K562 (cell line): ENCODE measurements around the gene SYT1. TPM values are rescaled to one million over a fixed set of nuclear protein-coding genes. Genes with fewer than 3 reads are reported as not detected.

Experiments used
- ATAC-seq: fragments of 200-7000 bp; cut with Tn5 transposase; 3 replicates; pipeline ENCODE4 v1.9.1; 2020; ENCODE audit warnings: moderate library complexity
- BruUV-seq: library from RNA; stranded (reverse); fragments of 400-500 nt; replicated peaks from 2 replicates; lab custom pipeline; 2021; lab: Mats Ljungman, UMichigan
- CTCF ChIA-PET: fragments of 300-600 bp; formaldehyde crosslinking; extraction: SDS; loops from one replicate; lab custom pipeline; 2021; ENCODE audit warnings: low intra/inter-chr PET ratio; lab: Yijun Ruan, JAX
- POLR2A ChIA-PET: fragments of 300-600, 350-650 bp; sonication (Branson Sonifier 250); formaldehyde crosslinking; extraction: SDS; loops from one replicate; lab custom pipeline; 2021; ENCODE audit warnings: antibody characterized with exemption, inconsistent platforms; lab: Yijun Ruan, JAX
- DNase-seq, 4 experiments: peaks; one replicate each; pipeline versions ENCODE4 v3.0.0 to v3.0.0-alpha.2; 2011 to 2018; ENCODE audit warnings: low spot score in 3 of 4, mixed read lengths in 3 of 4; ENCODE audit errors: extremely low read depth in 1 of 4
- FAIRE-seq: peaks from 2 replicates; lab custom pipeline; 2011; peaks lifted over from hg19 to GRCh38; lab: Jason Lieb, UNC
- H2AFZ ChIP-seq: 2 replicates; pipeline ENCODE4 v1.6.0; 2011; ENCODE audit warnings: low read depth, low read length, control low read depth, inconsistent platforms
- H3K27ac ChIP-seq: fragments of 200-600 bp; 3 replicates; pipeline ENCODE4 v1.8.0; 2011; ENCODE audit warnings: low read depth, mild to moderate bottlenecking, control low read depth, inconsistent platforms, low read length, moderate library complexity, mixed read lengths; ENCODE audit errors: extremely low read depth
- H3K27me3 ChIP-seq, 2 experiments: fragments of 300-600 bp in 1 of 2; 2 replicates in 1 of 2; 3 replicates in 1 of 2; pipeline versions ENCODE4 v1.6.0 to v1.8.0; 2011; ENCODE audit warnings: inconsistent platforms in 2 of 2, low read length in 2 of 2, mild to moderate bottlenecking in 1 of 2, mixed read lengths in 1 of 2, moderate library complexity in 1 of 2; ENCODE audit not compliant: control insufficient read depth in 2 of 2, insufficient read depth in 2 of 2
- H3K36me3 ChIP-seq: fragments of 300-600 bp; 3 replicates; pipeline ENCODE4 v1.8.0; 2011; ENCODE audit warnings: mild to moderate bottlenecking, low read length, inconsistent platforms; ENCODE audit not compliant: control insufficient read depth, insufficient read depth
- H3K4me1 ChIP-seq, 2 experiments: fragments of 200-600 bp in 1 of 2; replicated peaks in 1 of 2; 2 replicates in 1 of 2; 3 replicates in 1 of 2; pipeline versions ENCODE4 v1.5.1 to v1.8.0; 2011; ENCODE audit warnings: inconsistent platforms in 2 of 2, low read length in 2 of 2, mild to moderate bottlenecking in 1 of 2, mixed read lengths in 1 of 2, moderate library complexity in 1 of 2; ENCODE audit not compliant: control insufficient read depth in 2 of 2, insufficient read depth in 2 of 2
- H3K4me2 ChIP-seq: 2 replicates; pipeline ENCODE4 v1.6.1; 2011; ENCODE audit warnings: low read length, control low read depth, inconsistent platforms, mixed read lengths; ENCODE audit not compliant: insufficient read depth
- H3K4me3 ChIP-seq: fragments of 200-600 bp; sonication (generic), shearing (Covaris generic); 2 replicates; pipeline ENCODE4 v1.5.1; 2016; ENCODE audit warnings: control low read depth, inconsistent platforms
- H3K79me2 ChIP-seq: fragments of 200-600 bp; 3 replicates; pipeline ENCODE4 v1.8.0; 2011; ENCODE audit warnings: low read length, inconsistent platforms; ENCODE audit not compliant: control insufficient read depth, insufficient read depth
- H3K9ac ChIP-seq, 2 experiments: 2 replicates each; pipeline versions ENCODE4 v1.6.0 to v1.6.1; 2011; ENCODE audit warnings: low read depth in 2 of 2, low read length in 2 of 2, control low read depth in 1 of 2, inconsistent platforms in 1 of 2, mild to moderate bottlenecking in 1 of 2, mixed read lengths in 1 of 2; ENCODE audit not compliant: insufficient read depth in 1 of 2
- H3K9me1 ChIP-seq: one replicate; pipeline ENCODE4 v1.6.0; 2011; ENCODE audit warnings: inconsistent platforms, mild to moderate bottlenecking, low read length, moderate library complexity; ENCODE audit not compliant: control insufficient read depth, insufficient read depth
- H3K9me3 ChIP-seq: replicated peaks from 2 replicates; pipeline ENCODE4 v1.5.1; 2011; ENCODE audit warnings: low read depth, low read length, inconsistent platforms; ENCODE audit not compliant: control insufficient read depth, insufficient read depth
- H4K20me1 ChIP-seq: replicated peaks from 2 replicates; pipeline ENCODE4 v1.6.1; 2011; ENCODE audit warnings: low read length, inconsistent platforms, mixed read lengths; ENCODE audit not compliant: control insufficient read depth, insufficient read depth
- DMBX1 ChIP-seq: fragments of 250-450 bp; sonication (Bioruptor Pico); IDR thresholded peaks from 2 replicates; pipeline ENCODE4 v1.8.0; 2022; ENCODE audit warnings: inconsistent platforms, mild to moderate bottlenecking, moderate library complexity, borderline replicate concordance
- EGR1 ChIP-seq: fragments of 450-650 bp; conservative IDR thresholded peaks from 2 replicates; pipeline ENCODE4 v1.6.1; 2017; ENCODE audit warnings: mild to moderate bottlenecking
- FOXJ2 ChIP-seq: fragments of 200-800 bp; sonication (Bioruptor generic); IDR thresholded peaks from 2 replicates; pipeline ENCODE4 v1.6.1; 2016; ENCODE audit warnings: missing genetic modification characterization, missing compliant biosample characterization
- HMG20B ChIP-seq: fragments of 250-450 bp; sonication (Bioruptor Pico); IDR thresholded peaks from 2 replicates; pipeline ENCODE4 v1.5.0; 2021; ENCODE audit warnings: mild to moderate bottlenecking
- HNRNPK ChIP-seq: fragments of 200-400 bp; formaldehyde crosslinking; IDR thresholded peaks from one replicate; pipeline ENCODE4 v1.6.1; 2018; ENCODE audit warnings: mild to moderate bottlenecking, low read depth, low read length; ENCODE audit not compliant: poor library complexity, severe bottlenecking
- HNRNPL ChIP-seq: fragments of 200-400 bp; formaldehyde crosslinking; IDR thresholded peaks from 2 replicates; pipeline ENCODE4 v1.6.1; 2017; ENCODE audit warnings: low read depth, mild to moderate bottlenecking, low read length
- MTA1 ChIP-seq: fragments of 450-650 bp; IDR thresholded peaks from 2 replicates; pipeline ENCODE4 v1.6.1; 2017; ENCODE audit warnings: borderline replicate concordance
- NONO ChIP-seq, 2 experiments: fragments of 200-400 bp in 1 of 2; fragments of 450-650 bp in 1 of 2; formaldehyde crosslinking in 1 of 2; IDR thresholded peaks; 2 replicates each; pipeline ENCODE4 v1.6.1; 2017; ENCODE audit warnings: low read depth in 2 of 2, mild to moderate bottlenecking in 2 of 2, moderate library complexity in 2 of 2, low read length in 1 of 2
- NR2C2 ChIP-seq, 2 experiments: fragments of 200-800 bp in 1 of 2; sonication (Bioruptor generic) in 1 of 2; sonication (generic) in 1 of 2; formaldehyde crosslinking in 1 of 2; IDR thresholded peaks; 2 replicates each; pipeline versions ENCODE4 v1.6.1 to v1.8.0; 2016 to 2022; ENCODE audit warnings: mild to moderate bottlenecking in 1 of 2, missing compliant biosample characterization in 1 of 2, missing genetic modification characterization in 1 of 2, missing genetic modification reagents in 1 of 2
- POLR2A ChIP-seq: fragments of 450-650 bp; conservative IDR thresholded peaks from 2 replicates; pipeline ENCODE4 v1.6.1; 2016
- SIN3B ChIP-seq: fragments of 450-650 bp; IDR thresholded peaks from 2 replicates; pipeline ENCODE4 v1.6.1; 2017; ENCODE audit warnings: low read depth, mild to moderate bottlenecking, moderate library complexity
- SLC30A9 ChIP-seq: fragments of 250-450 bp; sonication (Bioruptor Pico); IDR thresholded peaks from 2 replicates; pipeline ENCODE4 v1.8.0; 2022; ENCODE audit warnings: mild to moderate bottlenecking, moderate library complexity
- SMARCE1 ChIP-seq: fragments of 450-650 bp; IDR thresholded peaks from 2 replicates; pipeline ENCODE4 v1.7.1; 2016; ENCODE audit warnings: mild to moderate bottlenecking
- U2AF1 ChIP-seq: fragments of 200-400 bp; formaldehyde crosslinking; optimal IDR thresholded peaks from 2 replicates; pipeline ENCODE3; 2017; ENCODE audit warnings: mild to moderate bottlenecking, low read depth, low read length, moderate library complexity
- ZNF124 ChIP-seq: sonication (generic); formaldehyde crosslinking; IDR thresholded peaks from 2 replicates; pipeline ENCODE4 v1.8.1; 2022; ENCODE audit warnings: missing genetic modification reagents
- WGBS: fragments of 100-300 bp; shearing (Covaris generic); methylation state at CpG from one replicate; pipeline ENCODE4 v1.1.6; 2016; ENCODE audit warnings: low coverage, mixed read lengths; ENCODE audit not compliant: insufficient coverage; ENCODE audit errors: missing lambda C conversion rate; 5-methylcytosine and 5-hydroxymethylcytosine counted together
- in situ Hi-C: fragments of 300-500 bp; cut with MboI; formaldehyde crosslinking; loops from 4 replicates; pipeline ENCODE4 v1.15.0; 2018; ENCODE audit warnings: inconsistent platforms, mixed read lengths
- intact Hi-C: fragments of 100-400 bp; cut with micrococcal nuclease; formaldehyde crosslinking; loops from 2 replicates; pipeline ENCODE4 v1.14.2; 2022
- polyA plus RNA-seq, 8 experiments: library from polyadenylated mRNA; depleted of rRNA in 4 of 8; stranded (reverse) in 5 of 8; unstranded in 3 of 8; fragments of >200 nt; fragmentation: Nextera tagmentation in 2 of 8; fragmentation: Illumina TruSeq in 1 of 8; extraction: Ambion mirVana in 2 of 8; extraction: Trizol in 1 of 8; gene quantifications; 2 replicates each; pipeline versions ENCODE4 v1.2.1 to v1.2.3, GENCODE V29; 2011 to 2014; ENCODE audit warnings: inconsistent platforms in 1 of 8, missing spikeins in 1 of 8
- total RNA-seq, 7 experiments: library from RNA; depleted of rRNA in 6 of 7; stranded (reverse); fragments of >200 nt in 6 of 7; fragmentation: Illumina TruSeq in 2 of 7; extraction: Trizol in 2 of 7; gene quantifications; 2 replicates each; pipeline versions ENCODE4 v1.2.1 to v1.2.3, GENCODE V29; 2011 to 2021; ENCODE audit warnings: low replicate concordance in 1 of 7
- TF ChIP-seq, protein P1 (sequence below): fragments of 250-450 bp; sonication (Bioruptor Pico); IDR thresholded peaks from 2 replicates; pipeline ENCODE4 v1.8.0; 2022; ENCODE audit warnings: moderate library complexity, mild to moderate bottlenecking, inconsistent platforms
- TF ChIP-seq, protein P2 (sequence below): sonication (generic); formaldehyde crosslinking; IDR thresholded peaks from 2 replicates; pipeline ENCODE4 v1.8.0; 2022; ENCODE audit warnings: mild to moderate bottlenecking, missing genetic modification reagents
- TF ChIP-seq, protein P3 (sequence below): fragments of 250-450 bp; sonication (Bioruptor Pico); IDR thresholded peaks from 2 replicates; pipeline ENCODE4 v1.8.0; 2021; ENCODE audit warnings: borderline replicate concordance, mild to moderate bottlenecking, moderate library complexity; ENCODE audit not compliant: poor library complexity, severe bottlenecking

Gene SYT1
- total and polyA plus RNA-seq, 9 of the 15 experiments (the other 6 are each of a cell fraction or from before 2014, with no cell fraction given): 0.03 to 0.13 (median 0.07) TPM; not detected in 4

DNA sequence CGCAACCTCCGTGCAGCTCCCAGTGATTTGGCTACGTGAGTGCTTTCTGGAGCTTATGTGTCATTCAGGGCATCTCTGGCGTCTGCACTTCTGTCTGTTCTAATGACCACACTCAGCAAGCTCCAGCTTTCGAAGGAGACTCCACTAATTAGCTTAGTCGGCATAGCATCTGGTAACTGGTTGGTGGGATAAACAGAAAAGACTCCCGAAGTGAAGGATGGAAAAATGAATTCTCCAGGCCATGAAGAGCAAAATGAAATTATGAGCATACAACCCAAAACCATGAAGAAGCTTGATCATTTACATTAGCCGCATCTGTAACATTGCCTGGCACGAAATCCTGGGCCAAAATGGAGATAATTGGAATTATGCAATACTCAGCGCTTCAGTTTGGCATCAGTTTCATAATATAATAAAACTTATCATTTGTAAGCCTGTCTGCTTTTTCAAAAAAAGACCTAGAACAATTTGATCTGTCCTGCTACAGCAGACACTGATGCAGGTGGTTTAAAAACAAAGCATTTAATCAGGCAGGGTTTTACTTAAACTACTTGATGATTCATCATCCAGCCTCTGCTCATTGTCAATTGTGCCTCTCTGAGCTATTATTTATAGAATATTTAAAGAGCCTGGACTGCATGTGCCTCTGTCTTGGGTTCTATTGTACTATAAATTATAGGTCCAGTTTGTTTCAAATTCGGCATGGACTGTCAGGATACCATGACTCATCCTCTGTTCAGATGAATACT is 87.4 kb downstream of the SYT1 start:
- H3K4me2 ChIP-seq: no peak overlapping the region
- intact Hi-C loops (no loop called here), in situ Hi-C loops (no loop called here)
- under 1% methylated on average over 11 of the region's 11 CpGs for WGBS
- H3K4me1 ChIP-seq: no peaks in the 10 kb centered on the region
- H3K9me1 ChIP-seq: no peaks in the 10 kb centered on the region
- no peaks in the 10 kb centered on the region for H3K27me3 ChIP-seq
- H3K36me3 ChIP-seq: no peaks in the 10 kb centered on the region
- ChIA-PET POLR2A (no interaction called here), CTCF (no interaction called here)
- no peak overlapping the region for H2AFZ ChIP-seq
- no peak overlapping the region for H3K4me3 ChIP-seq
- H3K9ac ChIP-seq: no peak overlapping the region
- no peak overlapping the region for H3K27ac ChIP-seq
- ATAC-seq (no peak), DNase-seq (no peak), FAIRE-seq (no peak)
- no peaks in the 10 kb centered on the region for H3K9me3 ChIP-seq
- no peaks in the 10 kb centered on the region for H4K20me1 ChIP-seq
- BruUV-seq: no TSS peak
- no peak for TF ChIP-seq NONO (IDR thresholded peaks at IDR 0.05; ENCODE audit: low read depth in 2 of 2, low read length in 1 of 2)
- no peak for TF ChIP-seq FOXJ2
- no peak for TF ChIP-seq DMBX1
- TF ChIP-seq SMARCE1: no peak
- no peak for TF ChIP-seq HMG20B (CRISPR knock-in tag)
- TF ChIP-seq, protein P1, sequence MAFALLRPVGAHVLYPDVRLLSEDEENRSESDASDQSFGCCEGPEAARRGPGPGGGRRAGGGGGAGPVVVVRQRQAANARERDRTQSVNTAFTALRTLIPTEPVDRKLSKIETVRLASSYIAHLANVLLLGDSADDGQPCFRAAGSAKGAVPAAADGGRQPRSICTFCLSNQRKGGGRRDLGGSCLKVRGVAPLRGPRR (CRISPR knock-in tag): no peak
- TF ChIP-seq POLR2A: no peak
- TF ChIP-seq ZNF124: no peak
- TF ChIP-seq SIN3B: no peak
- no peak for TF ChIP-seq MTA1
- TF ChIP-seq NR2C2 (CRISPR knock-in tag; IDR thresholded peaks at IDR 0.05): no peak
- TF ChIP-seq NR2C2 (tag; IDR thresholded peaks at IDR 0.05): no peak
- no peak for TF ChIP-seq U2AF1
- TF ChIP-seq, protein P2, sequence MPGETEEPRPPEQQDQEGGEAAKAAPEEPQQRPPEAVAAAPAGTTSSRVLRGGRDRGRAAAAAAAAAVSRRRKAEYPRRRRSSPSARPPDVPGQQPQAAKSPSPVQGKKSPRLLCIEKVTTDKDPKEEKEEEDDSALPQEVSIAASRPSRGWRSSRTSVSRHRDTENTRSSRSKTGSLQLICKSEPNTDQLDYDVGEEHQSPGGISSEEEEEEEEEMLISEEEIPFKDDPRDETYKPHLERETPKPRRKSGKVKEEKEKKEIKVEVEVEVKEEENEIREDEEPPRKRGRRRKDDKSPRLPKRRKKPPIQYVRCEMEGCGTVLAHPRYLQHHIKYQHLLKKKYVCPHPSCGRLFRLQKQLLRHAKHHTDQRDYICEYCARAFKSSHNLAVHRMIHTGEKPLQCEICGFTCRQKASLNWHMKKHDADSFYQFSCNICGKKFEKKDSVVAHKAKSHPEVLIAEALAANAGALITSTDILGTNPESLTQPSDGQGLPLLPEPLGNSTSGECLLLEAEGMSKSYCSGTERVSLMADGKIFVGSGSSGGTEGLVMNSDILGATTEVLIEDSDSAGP (CRISPR knock-in tag): no peak
- TF ChIP-seq HNRNPL: no peak
- TF ChIP-seq EGR1: no peak
- TF ChIP-seq, protein P3, sequence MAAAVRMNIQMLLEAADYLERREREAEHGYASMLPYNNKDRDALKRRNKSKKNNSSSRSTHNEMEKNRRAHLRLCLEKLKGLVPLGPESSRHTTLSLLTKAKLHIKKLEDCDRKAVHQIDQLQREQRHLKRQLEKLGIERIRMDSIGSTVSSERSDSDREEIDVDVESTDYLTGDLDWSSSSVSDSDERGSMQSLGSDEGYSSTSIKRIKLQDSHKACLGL: no peak
- no peak for TF ChIP-seq SLC30A9 (CRISPR knock-in tag)
- TF ChIP-seq HNRNPK: no peak
- H3K79me2 ChIP-seq: no peaks in the 10 kb centered on the region
